GM19043 (cell line): Measurements from ENCODE around the gene EBF4.

ENCODE experiments used
- ATAC-seq: cut with Tn5 transposase; IDR thresholded peaks from one replicate; pipeline ENCODE4 v1.9.1; 2021; ENCODE audit warnings: low read depth; ENCODE audit not compliant: unreplicated experiment

EBF4 gene

DNA sequence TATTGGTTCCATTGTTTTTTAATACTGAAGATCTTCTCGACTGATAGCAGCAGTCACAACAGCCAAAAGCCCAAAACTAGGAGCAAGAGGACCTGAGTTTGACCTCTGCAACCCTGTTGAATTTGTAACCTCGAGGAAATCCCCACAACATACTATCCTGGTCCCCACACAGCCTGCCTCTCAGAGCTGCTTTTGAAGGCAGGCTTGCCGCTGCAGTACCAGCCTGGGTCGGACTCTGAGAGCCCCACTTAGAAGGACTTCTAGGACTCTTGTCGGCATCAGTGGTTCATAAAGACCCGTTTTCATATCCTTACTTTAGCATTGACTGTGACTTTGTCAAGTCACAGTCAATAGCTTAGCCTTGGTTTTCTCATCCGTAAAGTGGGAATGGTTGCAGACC, 49.3 kb downstream of the EBF4 start:
- no peak for ATAC-seq

DNA sequence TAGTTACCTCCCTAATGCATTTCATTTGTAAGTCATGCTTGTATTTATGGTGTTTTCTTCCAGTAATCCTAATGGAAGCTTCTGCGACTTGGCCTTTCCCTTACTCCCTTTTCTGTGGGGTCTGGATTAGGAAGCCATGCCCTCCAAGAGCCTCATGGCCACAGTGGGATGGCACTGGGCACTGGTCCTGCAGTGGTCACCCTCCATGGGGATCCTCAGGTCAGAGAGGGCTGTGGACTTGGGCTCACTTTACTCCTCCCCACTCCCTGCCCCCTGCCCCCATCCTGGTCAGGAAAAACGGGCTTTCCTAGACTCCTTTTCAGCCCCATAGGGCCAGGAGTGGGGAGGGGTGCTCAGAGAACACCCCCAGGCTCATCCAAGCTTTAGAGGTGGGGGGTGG, 49.9 kb downstream of the EBF4 start:
- ATAC-seq = no peak

DNA sequence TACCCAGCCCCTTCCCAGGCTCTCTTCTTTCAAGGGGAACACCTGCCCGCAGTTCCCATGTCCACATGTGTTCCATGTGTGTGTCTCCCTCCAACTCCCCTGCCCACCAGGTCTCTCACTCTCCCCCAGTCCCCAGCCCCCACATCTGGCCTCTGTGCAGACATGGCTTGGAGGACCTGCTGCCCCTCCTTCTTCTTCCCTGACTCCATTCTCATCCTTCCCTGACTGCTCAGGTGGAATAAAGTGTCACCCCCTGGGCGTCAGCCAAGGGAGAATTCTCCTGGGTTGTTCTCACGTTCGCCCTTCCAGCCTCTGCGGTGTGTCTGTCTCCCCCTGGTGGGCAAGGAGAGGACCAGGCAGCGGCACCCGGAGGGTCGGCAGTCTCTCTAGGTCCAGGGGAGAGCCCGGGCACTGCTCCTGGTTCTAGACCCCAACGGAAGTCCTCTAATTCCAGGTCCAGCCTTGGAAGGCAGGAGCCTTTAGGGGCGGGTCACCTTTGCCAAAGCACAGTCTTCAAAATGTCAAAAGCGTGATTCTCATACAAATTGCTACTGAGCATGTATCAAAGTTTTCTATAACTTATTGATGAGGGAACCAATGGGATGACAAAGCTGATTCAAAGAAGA, 50.5 kb downstream of the EBF4 start:
- ATAC-seq = no peak

DNA sequence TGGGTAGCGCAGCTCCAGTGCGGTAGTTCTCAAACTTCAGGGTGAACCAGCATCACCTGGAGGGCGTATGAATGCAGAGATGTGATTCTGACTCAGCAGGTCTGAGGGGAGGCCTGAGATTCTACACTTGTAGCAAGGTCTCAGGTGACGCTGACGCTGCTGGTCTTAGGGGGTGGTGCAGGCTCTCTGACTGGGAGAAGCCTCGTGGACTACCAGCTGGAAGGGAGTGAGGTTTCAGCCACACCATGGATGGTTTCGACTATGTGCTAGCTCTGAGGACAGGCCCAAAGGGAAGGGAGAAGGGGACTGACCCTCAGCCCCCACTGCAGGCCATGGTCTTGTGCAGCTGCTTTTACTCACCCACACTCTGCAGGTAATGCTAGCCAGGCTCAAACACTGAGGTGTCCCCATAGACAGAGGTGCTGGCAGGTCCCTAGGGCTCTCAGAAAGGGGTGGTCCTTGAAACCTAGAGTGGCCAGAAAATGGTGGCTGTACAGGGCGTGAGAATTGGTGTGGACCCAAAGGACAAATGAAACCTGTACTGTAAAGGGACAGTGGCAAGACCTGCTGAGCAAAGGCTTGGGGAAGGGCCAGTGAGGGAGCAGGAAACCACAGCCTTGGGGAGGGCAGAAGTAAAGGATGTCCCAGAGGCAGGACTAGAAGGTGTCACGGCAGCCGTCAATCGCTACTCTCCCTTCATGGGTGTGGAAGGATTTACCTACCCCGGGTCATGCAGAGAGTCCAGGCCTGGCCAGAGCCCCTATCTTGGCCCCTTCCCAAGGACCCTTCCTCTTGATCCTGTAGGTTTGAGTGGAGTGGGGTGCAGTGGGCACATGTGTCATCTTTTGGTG, 52.7 kb downstream of the EBF4 start:
- ATAC-seq = no peak

DNA sequence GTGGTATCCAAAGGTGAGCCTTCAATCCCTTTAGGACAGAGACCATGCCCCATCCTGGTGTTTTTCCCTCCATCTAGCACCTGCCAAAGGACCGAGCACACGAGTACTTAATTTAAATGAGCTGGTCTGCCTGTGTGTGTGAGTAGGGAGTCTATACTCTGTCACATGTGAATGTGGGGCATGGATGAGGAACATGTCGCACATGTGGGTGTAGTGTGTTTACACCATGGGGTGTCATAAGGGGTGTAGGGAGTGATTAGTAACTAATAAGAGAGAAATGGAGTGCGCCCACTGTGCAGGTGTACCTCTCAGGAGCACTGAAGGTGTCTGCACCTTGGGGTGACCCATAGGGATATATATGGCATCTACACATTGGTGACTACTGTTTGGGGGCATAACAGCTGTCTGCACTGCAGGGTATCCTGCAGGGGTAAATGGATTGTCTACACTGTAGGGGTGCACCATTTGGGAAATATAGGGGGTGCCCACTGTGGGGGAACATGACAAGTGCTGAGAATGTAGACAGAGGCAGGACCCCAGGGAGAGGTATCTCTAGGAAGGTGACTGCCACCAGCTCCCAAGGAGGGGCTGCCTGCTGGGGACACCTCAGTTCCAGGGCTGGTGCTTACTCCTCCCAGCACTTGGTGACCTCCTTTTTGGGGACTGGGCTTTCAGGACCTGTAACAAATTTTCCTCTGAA, 53.5 kb downstream of the EBF4 start:
- no peak for ATAC-seq

DNA sequence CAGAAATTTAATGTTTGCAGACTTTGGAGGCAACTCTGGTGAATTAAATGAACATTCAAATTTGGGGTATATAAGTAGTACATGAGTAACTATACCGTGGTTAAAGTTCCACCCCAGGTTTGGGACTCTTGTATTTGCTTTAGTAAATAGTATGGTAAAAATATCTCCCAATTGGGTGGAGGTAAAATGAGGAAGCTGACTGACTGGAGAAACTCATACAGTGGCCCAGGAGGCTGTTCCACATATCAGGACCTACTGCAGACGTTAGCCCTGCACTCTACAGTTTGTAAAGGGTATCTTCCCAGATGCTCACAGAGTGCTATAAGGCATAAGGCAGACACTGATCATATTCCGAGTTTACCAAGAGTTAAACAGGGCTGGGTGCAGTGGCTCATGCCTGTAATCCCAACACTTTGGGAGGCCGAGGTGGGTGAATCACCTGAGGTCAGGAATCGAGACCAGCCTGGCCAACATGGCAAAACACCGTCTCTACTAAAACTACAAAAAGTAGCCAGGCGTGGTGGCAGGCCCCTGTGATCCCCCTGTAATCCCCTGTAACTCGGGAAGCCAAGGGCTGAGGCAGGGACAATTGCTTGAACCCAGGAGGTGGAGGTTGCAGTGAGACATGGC, 54.2 kb downstream of the EBF4 start:
- ATAC-seq = no peak

DNA sequence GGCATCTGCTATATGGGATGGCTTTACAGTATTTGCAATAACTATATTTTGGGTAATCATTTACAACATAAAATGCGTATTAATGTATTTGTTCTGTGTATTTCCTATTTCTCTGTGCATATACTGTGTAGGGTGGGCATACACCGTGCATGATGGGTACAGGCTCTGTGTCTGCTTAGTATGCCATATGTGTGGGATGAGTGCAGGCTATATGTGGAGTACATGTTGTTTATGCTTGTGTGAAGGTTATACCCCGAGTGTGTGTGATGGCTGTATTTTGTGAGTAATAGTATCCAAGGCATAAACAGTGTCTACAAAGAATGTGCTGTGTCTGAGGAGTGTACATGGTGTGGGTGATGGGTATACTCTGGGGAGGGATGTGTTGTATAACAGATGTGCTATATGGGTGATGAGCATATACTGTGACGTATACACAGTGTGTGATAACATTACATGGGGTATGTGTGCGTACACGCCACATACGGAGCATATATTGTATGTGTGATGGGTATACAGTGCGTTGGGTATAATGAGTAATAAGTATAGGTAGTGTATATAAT, 55.2 kb downstream of the EBF4 start:
- ATAC-seq = no peak

DNA sequence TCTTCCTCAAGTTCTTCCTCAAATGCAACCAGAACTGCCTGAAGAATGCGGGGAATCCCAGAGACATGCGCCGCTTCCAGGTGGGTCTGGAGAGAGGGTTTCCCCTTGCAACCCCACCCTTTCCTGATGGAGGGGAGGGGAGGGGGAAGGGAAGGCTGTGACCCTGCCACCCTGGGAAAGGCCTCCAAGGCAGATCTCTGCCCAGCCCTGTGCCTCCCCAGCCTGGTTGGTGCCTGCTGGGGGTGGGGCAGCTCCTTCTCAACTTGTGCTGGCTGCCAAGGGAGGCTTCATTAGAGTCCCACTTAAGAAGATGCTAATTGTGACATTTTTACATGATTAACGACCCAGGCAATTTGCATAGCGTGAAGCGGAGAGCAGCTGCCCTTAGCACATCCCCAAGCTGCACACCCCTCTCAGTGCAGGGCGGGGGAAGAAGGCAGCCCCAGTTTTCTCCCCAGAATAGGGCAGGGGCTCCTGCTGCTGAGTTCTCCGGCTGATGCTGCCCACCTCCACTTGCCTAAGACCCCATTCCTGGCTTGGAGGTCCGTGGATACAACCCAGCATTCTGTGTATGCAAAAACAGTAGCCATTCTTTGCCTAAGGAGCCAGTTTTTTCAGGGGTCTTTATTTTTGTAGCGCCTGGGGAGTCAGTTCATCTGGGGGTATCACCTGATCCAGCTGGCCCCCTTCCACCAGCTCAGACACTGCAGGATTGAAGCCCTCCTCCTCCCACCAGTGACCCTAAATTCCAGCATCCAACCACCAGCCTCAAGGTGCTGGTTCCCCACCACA, 56.2 kb downstream of the EBF4 start:
- ATAC-seq = no peak

DNA sequence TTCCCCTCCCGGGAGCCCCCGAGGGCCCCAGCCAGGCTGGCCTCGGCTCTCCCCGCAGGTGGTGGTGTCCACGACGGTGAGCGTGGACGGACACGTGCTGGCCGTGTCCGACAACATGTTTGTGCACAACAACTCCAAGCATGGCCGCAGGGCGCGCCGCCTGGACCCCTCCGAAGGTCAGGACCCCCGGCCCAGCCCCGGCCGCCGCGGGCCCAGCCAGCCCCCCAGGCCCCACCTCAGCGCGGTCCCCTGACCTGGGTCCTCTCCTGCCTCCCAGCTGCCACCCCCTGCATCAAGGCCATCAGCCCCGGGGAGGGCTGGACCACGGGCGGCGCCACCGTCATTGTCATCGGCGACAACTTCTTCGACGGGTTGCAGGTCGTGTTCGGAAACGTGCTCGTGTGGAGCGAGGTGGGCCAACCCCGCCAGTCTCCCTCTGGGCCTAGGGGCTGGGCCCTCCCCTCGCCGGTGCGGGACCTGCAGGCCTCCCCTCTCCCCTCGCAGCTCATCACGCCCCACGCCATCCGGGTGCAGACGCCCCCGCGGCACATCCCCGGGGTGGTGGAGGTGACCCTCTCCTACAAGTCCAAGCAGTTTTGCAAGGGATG, 56.9 kb downstream of the EBF4 start:
- ATAC-seq = no peak

DNA sequence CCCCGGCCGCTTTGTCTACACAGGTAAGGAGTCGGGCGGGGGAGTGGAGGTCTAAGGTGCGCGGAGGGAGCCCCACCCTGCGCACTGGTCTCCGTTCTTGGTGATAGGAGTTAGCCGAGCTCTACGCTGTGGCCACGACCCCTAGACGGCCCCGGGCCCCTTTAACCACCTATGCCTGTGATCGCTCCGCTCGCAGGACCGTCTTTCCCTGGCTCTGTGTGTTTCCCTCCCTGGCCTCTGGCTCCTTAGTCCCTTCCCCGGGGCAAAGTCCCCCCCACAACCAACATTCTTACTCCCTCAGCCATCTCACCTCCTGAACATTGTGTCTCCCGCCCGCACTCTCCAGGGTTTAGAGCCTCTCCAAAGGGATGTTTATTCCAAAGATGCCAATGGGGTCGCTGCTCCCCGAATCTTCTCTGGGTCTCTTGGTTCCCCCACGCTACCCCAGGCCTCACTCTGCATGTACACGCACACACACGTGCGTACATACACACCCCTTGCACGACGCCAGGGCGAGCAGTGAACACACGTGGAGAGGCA, 57.4 kb downstream of the EBF4 start:
- no peak for ATAC-seq

DNA sequence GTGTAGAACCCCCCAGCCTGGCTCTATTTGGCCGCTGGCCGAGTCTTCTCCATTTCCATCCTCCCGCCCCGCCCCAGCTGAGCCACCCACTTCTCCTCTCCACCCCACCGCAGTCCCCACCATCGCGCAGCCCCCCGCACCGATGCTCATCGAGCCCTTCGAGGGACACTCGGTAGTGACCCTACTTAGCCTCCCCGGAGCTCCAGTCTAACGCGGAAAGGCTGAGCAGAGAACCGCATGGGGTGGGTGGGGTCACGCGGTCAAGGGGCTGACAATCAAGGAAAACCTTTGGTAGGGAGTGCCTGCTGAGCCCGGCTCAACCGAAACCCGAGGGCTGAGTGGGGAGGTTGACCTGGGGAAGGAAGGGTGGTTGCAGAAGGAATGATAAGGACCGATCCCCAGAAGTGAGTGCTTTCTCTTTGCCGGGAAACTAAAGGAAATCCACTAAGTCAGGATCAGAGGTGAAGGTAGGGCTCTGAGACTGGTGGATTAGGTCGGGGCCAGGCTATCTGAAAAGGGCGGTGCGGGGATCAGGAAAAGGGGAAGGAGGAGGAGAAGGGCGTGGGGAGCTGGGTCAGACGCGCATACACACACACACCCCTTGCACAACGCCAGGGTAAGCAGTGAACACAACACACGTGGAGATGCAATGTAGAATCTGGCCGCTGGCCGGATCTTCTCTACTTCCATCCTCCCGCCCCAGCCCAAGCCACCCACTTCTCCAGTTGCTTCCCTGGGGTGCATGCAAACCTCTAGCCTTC, 58.1 kb downstream of the EBF4 start:
- no peak for ATAC-seq

DNA sequence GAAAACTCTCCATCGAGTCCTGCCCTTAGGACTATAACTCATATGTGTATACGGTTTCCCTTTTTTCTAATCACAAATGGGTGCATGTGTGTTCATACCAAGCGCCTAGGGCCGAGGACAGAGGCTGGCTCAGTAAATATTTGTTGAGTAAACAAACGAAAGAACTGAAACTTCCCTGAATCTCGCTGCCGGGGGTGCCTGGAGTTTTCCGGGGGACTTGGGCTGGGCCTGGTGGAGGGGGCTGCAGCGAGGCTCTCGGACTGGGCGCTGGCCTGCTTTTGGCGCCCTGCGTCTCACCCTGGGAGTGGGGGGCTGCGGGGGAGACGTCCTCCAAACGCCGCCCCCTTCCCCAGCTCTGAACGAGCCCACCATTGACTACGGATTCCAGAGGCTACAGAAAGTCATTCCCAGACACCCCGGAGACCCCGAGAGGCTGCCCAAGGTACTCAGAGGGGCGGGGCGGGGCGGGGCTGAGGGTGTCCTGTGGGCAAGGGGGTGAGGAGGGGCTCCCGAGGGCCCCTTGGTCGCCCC, 58.8 kb downstream of the EBF4 start:
- no peak for ATAC-seq

DNA sequence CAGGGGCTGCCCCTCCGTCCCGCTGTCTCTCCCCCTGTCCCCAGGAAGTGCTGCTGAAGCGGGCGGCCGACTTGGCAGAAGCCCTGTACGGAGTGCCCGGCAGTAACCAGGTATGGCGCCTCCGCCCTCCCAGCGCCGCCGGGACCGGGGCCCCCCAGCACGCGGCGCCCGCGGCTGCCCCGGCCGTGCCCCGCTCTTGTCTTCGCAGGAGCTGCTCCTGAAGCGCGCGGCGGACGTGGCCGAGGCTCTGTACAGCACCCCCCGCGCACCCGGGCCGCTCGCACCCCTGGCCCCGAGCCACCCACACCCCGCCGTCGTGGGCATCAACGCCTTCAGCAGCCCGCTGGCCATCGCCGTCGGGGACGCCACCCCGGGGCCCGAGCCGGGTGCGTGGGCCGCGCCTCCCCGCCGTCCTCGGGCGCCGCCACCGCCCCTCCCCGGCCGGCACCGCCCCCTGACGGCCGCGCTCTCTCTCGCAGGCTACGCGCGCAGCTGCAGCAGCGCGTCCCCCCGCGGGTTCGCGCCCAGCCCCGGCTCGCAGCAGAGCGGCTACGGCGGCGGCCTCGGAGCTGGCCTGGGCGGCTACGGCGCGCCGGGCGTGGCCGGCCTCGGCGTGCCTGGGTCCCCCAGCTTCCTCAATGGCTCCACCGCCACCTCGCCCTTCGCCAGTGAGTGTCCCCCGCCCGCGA, 59.4 kb downstream of the EBF4 start:
- no peak for ATAC-seq

DNA sequence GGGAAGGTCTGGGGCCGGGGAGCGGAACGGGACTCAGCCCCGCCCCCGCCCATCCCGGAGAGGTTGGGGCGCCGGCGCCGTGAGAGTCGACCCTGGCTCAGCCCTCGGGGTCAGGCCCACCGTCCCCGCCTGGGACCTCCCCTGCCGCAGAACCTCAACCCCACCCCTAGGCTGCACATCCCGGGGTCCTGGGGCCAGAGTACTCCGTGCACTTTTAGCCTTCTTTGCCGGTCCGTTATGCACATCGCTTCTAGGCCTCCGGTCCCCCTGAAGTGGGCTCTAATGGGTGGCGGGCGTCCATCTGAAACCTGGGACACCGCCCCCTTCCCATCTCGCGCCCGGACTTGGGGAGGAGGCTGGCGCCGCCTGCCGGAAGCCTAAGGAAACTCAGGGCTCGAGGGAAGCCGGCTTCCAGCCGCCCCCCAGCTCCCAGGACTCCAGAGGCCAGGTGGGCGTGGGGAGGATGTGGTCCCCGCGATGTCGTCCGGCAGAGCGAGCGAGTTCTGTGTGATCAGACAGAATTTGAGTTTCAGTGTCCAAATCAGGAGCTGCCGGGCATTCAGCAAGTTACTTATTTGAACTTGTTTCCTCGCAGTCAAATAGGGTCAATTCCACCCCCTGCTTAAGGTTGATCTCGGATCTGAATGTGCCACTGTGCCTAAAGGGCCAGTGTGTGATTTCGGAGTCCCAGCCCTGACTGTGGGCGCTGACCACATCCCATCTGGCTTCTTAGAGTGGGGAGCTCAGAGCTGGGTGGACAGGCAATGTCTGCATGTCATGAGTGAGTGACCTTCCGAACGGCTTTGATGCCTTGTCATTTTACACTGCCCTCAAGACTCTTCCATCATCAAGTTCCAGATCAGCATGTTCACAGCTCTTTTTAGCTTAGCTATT, 60.2 kb downstream of the EBF4 start:
- no peak for ATAC-seq

DNA sequence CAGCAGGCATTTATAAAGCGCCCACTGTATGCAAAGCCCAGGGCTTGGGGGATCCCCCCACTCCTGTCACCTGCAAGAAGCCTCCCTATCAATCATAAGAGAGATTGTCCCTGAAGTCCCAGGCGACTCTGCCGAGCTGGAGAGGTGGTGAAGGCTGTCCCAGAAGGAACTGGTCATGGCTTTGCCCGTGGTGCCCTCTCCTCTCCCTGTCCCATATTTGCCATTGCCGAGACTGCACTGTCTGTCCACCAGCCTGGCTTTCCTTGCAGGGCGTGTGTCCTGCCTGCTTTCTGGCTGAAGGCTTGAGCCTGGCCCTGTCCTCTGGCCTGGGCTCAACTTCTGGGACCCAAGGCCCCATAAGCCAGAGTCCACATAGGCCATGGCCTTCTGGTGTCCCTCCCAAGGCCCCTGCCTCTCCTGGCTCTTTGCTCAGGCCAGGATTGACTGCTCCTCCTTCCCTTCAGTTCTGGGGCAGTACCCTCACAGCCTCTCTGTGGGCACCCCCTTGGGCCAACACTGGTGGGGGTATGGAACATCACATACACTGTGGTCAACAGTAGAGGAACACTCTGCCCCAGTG, 61.0 kb downstream of the EBF4 start:
- no peak for ATAC-seq

DNA sequence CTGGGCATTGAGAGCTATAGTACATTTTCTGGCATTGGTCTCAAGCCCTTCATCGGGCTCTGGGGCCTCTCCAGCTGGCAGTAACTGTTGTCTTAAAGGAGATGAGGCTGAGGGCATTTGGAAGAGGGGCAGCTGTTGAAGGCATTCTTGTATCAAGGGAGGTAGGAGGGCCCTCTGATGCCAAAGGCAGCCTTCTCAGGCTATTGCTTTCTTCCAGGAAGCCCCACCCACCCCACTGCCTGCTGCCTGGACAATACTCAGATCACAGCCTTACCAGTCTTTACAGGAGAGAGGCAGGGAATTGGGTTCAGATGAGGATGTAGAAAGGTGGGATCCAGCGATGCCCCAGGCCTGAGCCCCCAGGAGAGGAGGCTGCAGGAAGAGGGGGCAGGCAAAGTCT, 61.8 kb downstream of the EBF4 start:
- no peak for ATAC-seq
